Epithelial cell of proximal tubule (primary cell): ENCODE results near the gene EVI5L. TPM values are rescaled to one million over a fixed set of nuclear protein-coding genes. Genes with fewer than 3 reads are reported as not detected.

ENCODE experiments used
- DNase-seq: peaks from one replicate; pipeline ENCODE4 v3.0.0-alpha.2; 2011; ENCODE audit warnings: low read depth
- H3K4me3 ChIP-seq: 2 replicates; pipeline ENCODE4 v1.5.1; 2011; ENCODE audit warnings: low read depth, mild to moderate bottlenecking, low read length
- CTCF ChIP-seq: conservative IDR thresholded peaks from 2 replicates; pipeline ENCODE4 v1.5.1; 2012; ENCODE audit warnings: low read depth, mild to moderate bottlenecking, low read length
- total RNA-seq: library from RNA; depleted of rRNA; stranded (reverse); fragments of >200 nt; gene quantifications from 2 replicates; pipeline ENCODE4 v1.2.3, GENCODE V29; 2015

EVI5L gene
- total RNA-seq, 1 donor from 2014 or later = 9.3 TPM

DNA sequence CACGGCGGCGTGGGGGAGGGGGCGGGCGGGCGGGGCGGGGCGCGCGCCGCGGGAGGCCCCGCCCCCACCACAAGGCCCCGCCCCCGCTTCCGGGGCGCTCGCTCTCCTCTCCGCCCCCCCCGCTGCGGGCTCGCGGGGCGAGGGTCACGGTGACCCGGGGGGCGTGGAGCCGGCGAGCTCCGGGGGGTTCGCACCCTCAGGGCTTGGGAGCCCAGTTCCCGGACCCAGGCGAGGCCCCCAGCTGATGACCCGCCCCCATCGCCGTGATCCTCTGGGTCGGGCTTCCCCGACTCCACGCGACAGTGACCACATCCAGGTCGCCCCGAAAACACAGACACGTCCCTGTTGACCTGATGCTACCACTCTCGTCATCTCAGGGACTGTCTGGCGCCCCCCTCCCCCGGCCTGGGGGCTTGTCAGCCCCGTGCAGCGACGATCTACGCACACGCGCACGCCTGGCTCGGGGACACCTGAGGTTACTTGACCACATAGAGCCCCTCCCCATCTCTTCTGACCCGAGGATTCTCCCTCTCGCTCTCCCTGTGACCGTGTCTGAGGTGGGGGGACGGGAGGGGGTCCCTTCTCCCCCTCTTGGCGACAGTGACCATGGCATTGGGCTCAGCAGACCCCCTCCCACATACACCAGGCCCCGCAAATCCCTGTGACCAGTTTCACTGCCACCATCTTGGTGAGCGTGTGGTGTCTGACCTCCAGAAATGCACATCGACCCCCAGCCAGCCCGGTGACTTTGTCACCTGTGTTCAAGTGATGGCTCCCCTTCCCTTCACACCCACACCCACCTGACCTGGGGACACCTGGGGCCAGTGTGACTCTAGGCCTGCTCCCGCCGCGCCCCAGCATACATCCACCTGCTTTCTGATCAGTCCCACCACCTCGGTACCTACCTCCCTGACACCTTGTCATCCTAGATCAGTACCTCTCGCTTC, 74.3 kb downstream of the EVI5L start:
- no peak for TF ChIP-seq CTCF
- DNase-seq = no peak
- H3K4me3 ChIP-seq = peak overlapping the region; percentile 94

GRCh38 chr19:7905268-7905667, 75.2 kb downstream of the EVI5L start:
- no peak for DNase-seq
- no peak for TF ChIP-seq CTCF
- peak overlapping the region; percentile 94 for H3K4me3 ChIP-seq

DNA sequence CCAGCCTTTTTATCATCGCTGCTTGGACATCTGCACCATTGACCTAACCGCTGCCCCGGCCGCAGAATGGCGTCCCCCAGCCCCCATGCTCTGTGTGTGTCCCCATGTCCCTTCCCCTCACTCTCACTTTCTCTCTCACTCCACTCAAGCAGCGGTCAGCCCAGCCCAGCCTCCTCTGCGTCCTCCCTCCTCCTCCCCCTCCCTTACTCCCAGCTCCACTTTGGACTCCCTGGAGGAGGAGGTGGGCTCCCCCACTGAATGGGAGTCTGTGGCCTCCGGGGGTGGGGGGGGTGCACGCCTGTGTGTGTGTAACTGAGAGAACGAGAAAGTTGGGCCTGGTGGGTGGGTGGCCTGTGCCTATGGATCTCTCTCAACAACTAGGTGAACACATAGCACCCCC, 75.8 kb downstream of the EVI5L start:
- no peak overlapping the region for H3K4me3 ChIP-seq
- TF ChIP-seq CTCF = no peak
- no peak for DNase-seq

DNA sequence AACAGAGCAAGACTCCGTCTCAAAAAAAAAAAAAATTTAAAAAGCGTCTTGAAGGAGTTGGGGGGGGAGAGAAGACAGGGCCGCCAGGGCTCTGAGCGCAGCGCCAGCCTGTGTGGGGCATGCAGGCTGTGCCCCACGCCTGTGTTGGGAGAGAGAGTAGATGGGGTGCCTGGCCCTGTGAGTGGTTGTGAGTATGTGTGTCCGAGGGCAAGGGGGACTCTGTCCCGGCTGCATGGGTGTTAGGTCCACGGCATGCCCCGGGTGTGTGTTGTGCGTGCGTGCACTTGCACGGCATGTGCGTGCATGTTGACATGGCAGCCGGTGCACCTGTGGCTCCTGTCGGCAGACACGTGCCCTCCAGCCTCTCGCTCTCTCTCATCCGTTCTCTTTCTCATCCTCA, 77.1 kb downstream of the EVI5L start:
- no peak overlapping the region for H3K4me3 ChIP-seq
- TF ChIP-seq CTCF = no peak
- DNase-seq = no peak

- DNase-seq = no peak
- TF ChIP-seq CTCF = no peak
These were observed 77.5 kb downstream of the EVI5L start for GRCh38 chr19:7907544-7907943.

DNA sequence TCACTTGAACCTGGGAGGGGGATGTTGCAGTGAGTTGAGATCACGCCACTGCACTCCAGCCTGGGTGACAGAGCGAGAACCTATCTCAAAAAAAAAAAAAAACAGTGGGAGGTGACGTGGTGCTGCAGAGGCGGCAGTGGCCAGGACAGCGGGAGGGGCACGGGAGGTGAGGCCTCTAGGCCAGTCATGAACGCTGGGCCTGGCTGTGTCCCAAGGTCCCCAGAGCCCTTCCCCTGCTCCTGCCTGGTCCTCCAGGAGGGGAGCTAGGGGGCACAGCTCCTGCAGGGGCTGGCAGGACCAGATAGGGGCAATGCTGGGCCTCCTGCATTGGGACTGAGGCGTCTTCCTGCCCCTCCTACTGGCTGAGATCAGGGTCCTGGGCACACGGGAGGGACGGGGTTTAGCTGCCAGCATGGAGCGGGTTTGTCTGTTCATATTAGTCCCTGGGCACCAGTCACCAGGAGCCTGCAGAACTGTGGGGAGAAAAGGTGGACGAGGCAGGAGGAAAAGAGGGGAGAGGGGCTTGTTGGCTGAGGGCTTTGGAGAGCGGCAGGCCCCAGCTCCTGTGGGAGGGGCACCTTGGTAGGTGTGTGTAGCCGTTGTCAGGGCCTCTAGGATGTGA, 78.2 kb downstream of the EVI5L start:
- TF ChIP-seq CTCF = no peak
- no peak overlapping the region for H3K4me3 ChIP-seq
- no peak for DNase-seq

More at GRCh38 chr19:7907544-7907943, 77.5 kb downstream of the EVI5L start:
- H3K4me3 ChIP-seq = no peak overlapping the region
